MM.1S (cell line): ENCODE results near the gene TMEM186.

Experiments
- DNase-seq: peaks from one replicate; pipeline ENCODE4 v3.0.0-alpha.2; 2015
- H2AFZ ChIP-seq: fragments of 300-600 bp; sonication (generic); 2 replicates; pipeline ENCODE4 v1.6.0; 2016; ENCODE audit warnings: antibody characterized with exemption, low read length
- H3F3A ChIP-seq: fragments of 300-600 bp; sonication (generic); 2 replicates; pipeline ENCODE4 v1.6.1; 2016; ENCODE audit warnings: mild to moderate bottlenecking, antibody characterized with exemption, low read length, moderate library complexity, mixed read lengths; ENCODE audit not compliant: insufficient read depth
- H3K27ac ChIP-seq: fragments of 300-600 bp; sonication (generic); 2 replicates; pipeline ENCODE4 v1.5.1; 2016; ENCODE audit warnings: mild to moderate bottlenecking, low read length
- H3K27me3 ChIP-seq: fragments of 300-600 bp; sonication (generic); replicated peaks from 2 replicates; pipeline ENCODE4 v1.6.0; 2016; ENCODE audit warnings: low read length; ENCODE audit not compliant: insufficient read depth
- H3K36me3 ChIP-seq: fragments of 300-600 bp; sonication (generic); replicated peaks from 2 replicates; pipeline ENCODE4 v1.6.1; 2016; ENCODE audit warnings: mild to moderate bottlenecking, low read length, mixed read lengths; ENCODE audit not compliant: insufficient read depth
- H3K4me1 ChIP-seq: fragments of 300-600 bp; sonication (generic); 2 replicates; pipeline ENCODE4 v1.6.1; 2016; ENCODE audit warnings: low read length, mixed read lengths
- H3K4me2 ChIP-seq: fragments of 300-600 bp; sonication (generic); 2 replicates; pipeline ENCODE4 v1.6.0; 2016; ENCODE audit warnings: low read depth, low read length
- H3K4me3 ChIP-seq: fragments of 300-600 bp; sonication (generic); 2 replicates; pipeline ENCODE4 v1.5.1; 2016; ENCODE audit warnings: low read length, mixed read lengths
- H3K79me2 ChIP-seq: fragments of 300-600 bp; sonication (generic); 2 replicates; pipeline ENCODE4 v1.6.1; 2016; ENCODE audit warnings: mixed run types, low read length, mixed read lengths
- H3K9ac ChIP-seq: fragments of 300-600 bp; sonication (generic); 2 replicates; pipeline ENCODE4 v1.6.1; 2016; ENCODE audit warnings: low read length, mixed read lengths
- H3K9me2 ChIP-seq: fragments of 300-600 bp; sonication (generic); replicated peaks from 2 replicates; pipeline ENCODE4 v1.6.1; 2016; ENCODE audit warnings: mild to moderate bottlenecking, low read length, mixed read lengths; ENCODE audit not compliant: insufficient read depth
- H3K9me3 ChIP-seq: fragments of 300-600 bp; sonication (generic); replicated peaks from 2 replicates; pipeline ENCODE4 v1.6.1; 2016; ENCODE audit warnings: mild to moderate bottlenecking, low read length, mixed read lengths; ENCODE audit not compliant: insufficient read depth
- H4K20me1 ChIP-seq: fragments of 300-600 bp; sonication (generic); 2 replicates; pipeline ENCODE4 v1.6.1; 2016; ENCODE audit warnings: mild to moderate bottlenecking, low read length, moderate library complexity, mixed read lengths; ENCODE audit not compliant: insufficient read depth
- EZH2 ChIP-seq: fragments of 300-600 bp; sonication (generic); optimal IDR thresholded peaks from 2 replicates; pipeline ENCODE3; 2017; ENCODE audit warnings: low read depth, mild to moderate bottlenecking, antibody characterized with exemption, low read length, mixed read lengths
- EZH2phosphoT487 ChIP-seq: fragments of 300-600 bp; sonication (generic); IDR thresholded peaks from 2 replicates; pipeline ENCODE4 v1.6.1; 2018; ENCODE audit warnings: antibody characterized with exemption, low read length
- TF ChIP-seq, protein P1 (sequence below): fragments of 300-600 bp; sonication (generic); IDR thresholded peaks from 2 replicates; pipeline ENCODE4 v1.5.1; 2016; ENCODE audit warnings: antibody characterized with exemption, low read length, mixed read lengths

The TMEM186 gene

DNA sequence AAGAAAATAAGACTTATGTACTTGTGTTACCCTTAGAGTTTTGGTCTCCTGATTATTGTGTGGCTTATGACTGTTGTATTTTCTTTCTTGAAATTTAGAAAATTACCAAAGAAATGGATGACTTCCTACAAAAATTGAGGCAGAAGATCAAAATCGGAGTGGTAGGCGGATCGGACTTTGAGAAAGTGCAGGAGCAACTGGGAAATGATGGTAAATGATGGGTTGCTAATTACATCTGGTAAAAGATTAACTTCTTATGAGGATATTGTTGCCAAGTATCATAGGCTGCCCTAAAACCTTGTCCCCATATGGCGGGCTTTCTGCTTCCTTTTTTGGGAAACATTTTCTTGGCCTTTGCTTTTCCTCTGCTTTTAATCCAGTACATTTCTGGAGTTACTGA, 4.3 kb upstream of the TMEM186 start:
- H3K9me3 ChIP-seq, result no peaks in the 10 kb centered on the region
- H3K79me2 ChIP-seq, result peaks cover 98% of the 10 kb centered on the region
- peaks cover 18% of the 10 kb centered on the region; the same call in 1 of the 2 replicates for H4K20me1 ChIP-seq
- H3K36me3 ChIP-seq, result peaks cover 22% of the 10 kb centered on the region; the same call in 1 of the 2 replicates
- no peak for TF ChIP-seq EZH2phosphoT487
- no peak for TF ChIP-seq EZH2
- TF ChIP-seq, protein P1, sequence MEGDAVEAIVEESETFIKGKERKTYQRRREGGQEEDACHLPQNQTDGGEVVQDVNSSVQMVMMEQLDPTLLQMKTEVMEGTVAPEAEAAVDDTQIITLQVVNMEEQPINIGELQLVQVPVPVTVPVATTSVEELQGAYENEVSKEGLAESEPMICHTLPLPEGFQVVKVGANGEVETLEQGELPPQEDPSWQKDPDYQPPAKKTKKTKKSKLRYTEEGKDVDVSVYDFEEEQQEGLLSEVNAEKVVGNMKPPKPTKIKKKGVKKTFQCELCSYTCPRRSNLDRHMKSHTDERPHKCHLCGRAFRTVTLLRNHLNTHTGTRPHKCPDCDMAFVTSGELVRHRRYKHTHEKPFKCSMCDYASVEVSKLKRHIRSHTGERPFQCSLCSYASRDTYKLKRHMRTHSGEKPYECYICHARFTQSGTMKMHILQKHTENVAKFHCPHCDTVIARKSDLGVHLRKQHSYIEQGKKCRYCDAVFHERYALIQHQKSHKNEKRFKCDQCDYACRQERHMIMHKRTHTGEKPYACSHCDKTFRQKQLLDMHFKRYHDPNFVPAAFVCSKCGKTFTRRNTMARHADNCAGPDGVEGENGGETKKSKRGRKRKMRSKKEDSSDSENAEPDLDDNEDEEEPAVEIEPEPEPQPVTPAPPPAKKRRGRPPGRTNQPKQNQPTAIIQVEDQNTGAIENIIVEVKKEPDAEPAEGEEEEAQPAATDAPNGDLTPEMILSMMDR, result no peak
- H3K27me3 ChIP-seq, result no peaks in the 10 kb centered on the region
- no peak overlapping the region for H3K27ac ChIP-seq
- no peak overlapping the region for H3K4me3 ChIP-seq
- H2AFZ ChIP-seq, result no peak overlapping the region
- H3K4me1 ChIP-seq, result peaks cover 9% of the 10 kb centered on the region
- H3K4me2 ChIP-seq, result no peak overlapping the region
- no peaks in the 10 kb centered on the region for H3K9me2 ChIP-seq
- no peaks in the 10 kb centered on the region for H3F3A ChIP-seq
- no peak overlapping the region for H3K9ac ChIP-seq
- no peak for DNase-seq

DNA sequence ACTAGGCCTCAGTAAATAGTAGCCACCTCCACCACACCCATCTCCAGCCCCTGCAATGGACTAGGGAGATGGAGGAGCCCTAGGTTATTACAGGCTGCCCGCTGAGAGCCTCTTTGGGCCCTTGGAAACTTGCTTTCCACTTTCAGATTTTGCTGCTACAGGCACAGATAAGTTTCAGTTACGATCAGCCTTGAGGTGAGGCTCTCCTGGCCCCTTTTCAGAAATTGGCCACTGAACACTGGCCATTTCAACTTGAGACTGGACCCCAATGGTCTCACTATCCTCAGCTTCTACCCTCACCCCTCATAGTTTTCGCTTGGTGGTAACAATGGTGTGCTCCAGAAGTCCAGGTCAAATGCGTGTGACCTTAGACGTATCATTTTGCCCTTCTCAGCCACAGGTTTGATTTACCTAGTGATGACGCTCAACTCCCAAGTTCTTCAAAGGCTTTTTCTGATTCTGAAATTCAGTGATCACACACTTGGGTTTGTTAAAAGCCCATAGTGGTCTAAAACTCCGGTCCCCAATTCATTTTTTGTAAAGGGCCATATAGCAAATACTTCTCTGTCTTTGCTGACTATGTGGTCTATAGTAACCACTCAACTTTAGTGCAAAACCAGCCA, 1.2 kb upstream of the TMEM186 start:
- Histone ChIP-seq H3K79me2 (peaks cover 86% of the 10 kb centered on the region), H3K9me3 (no peaks in the 10 kb centered on the region), H4K20me1 (peaks cover 12% of the 10 kb centered on the region; the same call in 1 of the 2 replicates), H3K36me3 (peaks cover 15% of the 10 kb centered on the region; the same call in 1 of the 2 replicates), H3K4me1 (peaks cover 15% of the 10 kb centered on the region), H3K4me3 (peak overlapping the region; percentile 89), H3K4me2 (peak overlapping the region; percentile 78), H3K9me2 (no peaks in the 10 kb centered on the region), H2AFZ (no peak overlapping the region), H3K27ac (peak overlapping the region; percentile 57), H3F3A (no peaks in the 10 kb centered on the region), H3K9ac (peak overlapping the region; percentile 91), H3K27me3 (no peaks in the 10 kb centered on the region)
- TF ChIP-seq, protein P1, result no peak
- TF ChIP-seq EZH2 (no peak), EZH2phosphoT487 (no peak)
- peak; percentile 43 for DNase-seq

DNA sequence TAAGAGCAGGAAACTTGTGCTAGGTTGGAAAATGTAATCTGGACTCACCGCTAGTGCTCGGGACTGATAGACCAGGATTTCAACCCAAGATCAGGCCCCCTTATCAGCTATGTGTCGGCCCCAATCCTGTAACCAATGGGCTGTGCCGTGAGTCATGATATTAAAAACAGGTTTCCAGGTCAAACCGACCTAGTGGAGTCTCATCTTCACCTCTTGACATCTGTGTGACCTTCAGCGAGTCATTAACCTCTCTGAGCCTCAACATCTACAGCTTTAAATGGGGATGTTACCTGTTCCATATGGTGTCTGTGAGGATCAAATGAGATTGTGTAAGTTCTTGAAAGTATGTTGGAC, 712 bp upstream of the TMEM186 start:
- H3F3A ChIP-seq, result no peaks in the 10 kb centered on the region
- H3K4me2 ChIP-seq, result peak overlapping the region; percentile 78
- H4K20me1 ChIP-seq, result peaks cover 12% of the 10 kb centered on the region; the same call in 1 of the 2 replicates
- H3K9me2 ChIP-seq, result no peaks in the 10 kb centered on the region
- TF ChIP-seq, protein P1, result no peak
- no peak for TF ChIP-seq EZH2
- H3K36me3 ChIP-seq, result peaks cover 12% of the 10 kb centered on the region; the same call in 1 of the 2 replicates
- peaks cover 15% of the 10 kb centered on the region for H3K4me1 ChIP-seq
- H3K9me3 ChIP-seq, result no peaks in the 10 kb centered on the region
- peak overlapping the region; percentile 27; the same call in 1 of the 2 replicates for H2AFZ ChIP-seq
- peak overlapping the region; percentile 91 for H3K9ac ChIP-seq
- peak overlapping the region; percentile 89 for H3K4me3 ChIP-seq
- H3K27me3 ChIP-seq, result no peaks in the 10 kb centered on the region
- peaks cover 82% of the 10 kb centered on the region for H3K79me2 ChIP-seq
- peak overlapping the region; percentile 57 for H3K27ac ChIP-seq
- no peak for DNase-seq
